IMR-90 (cell line): ENCODE results near the gene PMPCA. TPM values are rescaled to one million over a fixed set of nuclear protein-coding genes. Genes with fewer than 3 reads are reported as not detected.

ENCODE experiments used
- ATAC-seq: fragments of 200-7000 bp; cut with Tn5 transposase; 2 replicates; pipeline ENCODE4 v1.9.1; 2020; ENCODE audit warnings: low read depth, mild to moderate bottlenecking, moderate library complexity
- BruUV-seq: library from RNA; stranded (reverse); fragments of 400-500 nt; replicated peaks from 2 replicates; lab custom pipeline; 2021; lab: Mats Ljungman, UMichigan
- CTCF ChIA-PET: fragments of 300-600 bp; formaldehyde crosslinking; extraction: SDS; loops from one replicate; lab custom pipeline; 2021; ENCODE audit warnings: antibody characterized with exemption; lab: Yijun Ruan, JAX
- POLR2A ChIA-PET: fragments of 300-600 bp; sonication (Branson Sonifier 250); formaldehyde crosslinking; loops from one replicate; lab custom pipeline; 2022; ENCODE audit warnings: antibody characterized with exemption; ENCODE audit not compliant: unreplicated experiment; lab: Charles Lee
- DNase-seq: peaks from one replicate; pipeline ENCODE4 v3.0.0; 2013
- H2AFZ ChIP-seq: replicated peaks from 2 replicates; pipeline ENCODE3; 2013; ENCODE audit warnings: low read length, mild to moderate bottlenecking; ENCODE audit not compliant: poor library complexity
- H2AK5ac ChIP-seq: 2 replicates; pipeline ENCODE4 v1.6.1; 2013; ENCODE audit warnings: low read depth, low read length, inconsistent platforms
- H2AK9ac ChIP-seq: replicated peaks from 2 replicates; pipeline ENCODE3; 2013; ENCODE audit warnings: mild to moderate bottlenecking, low read depth, low read length, moderate library complexity; ENCODE audit not compliant: poor library complexity
- H2BK120ac ChIP-seq: 2 replicates; pipeline ENCODE4 v1.6.1; 2013; ENCODE audit warnings: low read depth, low read length, inconsistent platforms
- H2BK15ac ChIP-seq: 3 replicates; pipeline ENCODE4 v1.6.1; 2013; ENCODE audit warnings: low read depth, low read length, inconsistent platforms
- H2BK20ac ChIP-seq: 2 replicates; pipeline ENCODE4 v1.6.1; 2013; ENCODE audit warnings: low read depth, mild to moderate bottlenecking, inconsistent platforms, low read length, moderate library complexity
- H2BK5ac ChIP-seq: 2 replicates; pipeline ENCODE4 v1.6.1; 2013; ENCODE audit warnings: mild to moderate bottlenecking, low read depth, low read length, inconsistent platforms; ENCODE audit not compliant: poor library complexity, severe bottlenecking
- H3K14ac ChIP-seq: replicated peaks from 2 replicates; pipeline ENCODE4 v1.6.1; 2013; ENCODE audit warnings: low read depth, low read length, inconsistent platforms
- H3K18ac ChIP-seq: 2 replicates; pipeline ENCODE4 v1.6.1; 2013; ENCODE audit warnings: low read depth, low read length, control low read depth
- H3K23ac ChIP-seq: 2 replicates; pipeline ENCODE4 v1.6.1; 2013; ENCODE audit warnings: low read depth, low read length, inconsistent platforms
- H3K27ac ChIP-seq: 2 replicates; pipeline ENCODE4 v1.5.1; 2013; ENCODE audit warnings: mild to moderate bottlenecking, control low read depth, low read length; ENCODE audit not compliant: insufficient read depth
- H3K27me3 ChIP-seq: 2 replicates; pipeline ENCODE4 v1.6.1; 2013; ENCODE audit warnings: low read length; ENCODE audit not compliant: control insufficient read depth, insufficient read depth
- H3K36me3 ChIP-seq: 2 replicates; pipeline ENCODE4 v1.6.1; 2013; ENCODE audit warnings: low read length, mixed read lengths; ENCODE audit not compliant: control insufficient read depth, insufficient read depth
- H3K4ac ChIP-seq: 2 replicates; pipeline ENCODE4 v1.6.1; 2013; ENCODE audit warnings: low read depth, low read length, inconsistent platforms
- H3K4me1 ChIP-seq: 2 replicates; pipeline ENCODE4 v1.6.1; 2013; ENCODE audit warnings: low read length, mixed read lengths; ENCODE audit not compliant: control insufficient read depth, insufficient read depth
- H3K4me2 ChIP-seq: 2 replicates; pipeline ENCODE4 v1.6.1; 2013; ENCODE audit warnings: low read depth, mild to moderate bottlenecking, control low read depth, low read length, moderate library complexity
- H3K4me3 ChIP-seq: 2 replicates; pipeline ENCODE4 v1.5.1; 2013; ENCODE audit warnings: low read depth, mild to moderate bottlenecking, control low read depth, low read length, moderate library complexity; ENCODE audit not compliant: insufficient read depth
- H3K56ac ChIP-seq: 2 replicates; pipeline ENCODE4 v1.6.1; 2013; ENCODE audit warnings: low read length, inconsistent platforms; ENCODE audit not compliant: insufficient read depth; ENCODE audit errors: extremely low read depth
- H3K79me1 ChIP-seq, 2 experiments: 2 replicates each; pipeline ENCODE4 v1.6.1; 2013; ENCODE audit warnings: low read length in 2 of 2, inconsistent platforms in 1 of 2, low read depth in 1 of 2
- H3K9ac ChIP-seq: 2 replicates; pipeline ENCODE4 v1.6.1; 2013; ENCODE audit warnings: low read depth, low read length, control low read depth
- H3K9me1 ChIP-seq: 2 replicates; pipeline ENCODE4 v1.6.1; 2013; ENCODE audit warnings: low read length, inconsistent platforms; ENCODE audit not compliant: insufficient read depth
- H3K9me3 ChIP-seq: 2 replicates; pipeline ENCODE4 v1.6.1; 2013; ENCODE audit warnings: low read length; ENCODE audit not compliant: control insufficient read depth, insufficient read depth
- H4K20me1 ChIP-seq: 2 replicates; pipeline ENCODE4 v1.6.1; 2013; ENCODE audit warnings: low read length, inconsistent platforms; ENCODE audit not compliant: insufficient read depth
- H4K5ac ChIP-seq: 2 replicates; pipeline ENCODE4 v1.6.1; 2013; ENCODE audit warnings: mild to moderate bottlenecking, low read depth, low read length, control low read depth
- H4K8ac ChIP-seq, 2 experiments: 2 replicates each; pipeline ENCODE4 v1.6.1; 2013; ENCODE audit warnings: low read depth in 2 of 2, low read length in 2 of 2, control low read depth in 1 of 2, inconsistent platforms in 1 of 2
- H4K91ac ChIP-seq: 2 replicates; pipeline ENCODE4 v1.6.1; 2013; ENCODE audit warnings: low read depth, low read length, inconsistent platforms; ENCODE audit not compliant: insufficient read depth
- BHLHE40 ChIP-seq: fragments of 150-350 bp; IDR thresholded peaks from 2 replicates; pipeline ENCODE4 v1.6.1; 2016; ENCODE audit warnings: mild to moderate bottlenecking, low read depth, low read length
- CEBPB ChIP-seq: IDR thresholded peaks from 2 replicates; pipeline ENCODE4 v1.6.1; 2012; ENCODE audit warnings: low read depth, low read length, improper control_type of control experiment
- CHD1 ChIP-seq: IDR thresholded peaks from 2 replicates; pipeline ENCODE4 v1.6.1; 2012; ENCODE audit warnings: low read depth, low read length, improper control_type of control experiment
- FOS ChIP-seq: fragments of 150-350 bp; IDR thresholded peaks from 2 replicates; pipeline ENCODE4 v1.6.1; 2016; ENCODE audit warnings: low read depth, low read length
- MAFK ChIP-seq: IDR thresholded peaks from 2 replicates; pipeline ENCODE4 v1.6.1; 2012; ENCODE audit warnings: low read depth, low read length, improper control_type of control experiment
- MAZ ChIP-seq: IDR thresholded peaks from 2 replicates; pipeline ENCODE4 v1.6.1; 2012; ENCODE audit warnings: low read depth, mild to moderate bottlenecking, low read length, improper control_type of control experiment, moderate library complexity, borderline replicate concordance
- MXI1 ChIP-seq: IDR thresholded peaks from 2 replicates; pipeline ENCODE4 v1.6.1; 2012; ENCODE audit warnings: low read depth, mild to moderate bottlenecking, low read length, moderate library complexity, borderline replicate concordance
- NFE2L2 ChIP-seq: fragments of 150-350 bp; IDR thresholded peaks from 2 replicates; pipeline ENCODE4 v1.6.1; 2016; ENCODE audit warnings: low read depth, mild to moderate bottlenecking, low read length
- POLR2A ChIP-seq: IDR thresholded peaks from 2 replicates; pipeline ENCODE4 v1.6.1; 2012; ENCODE audit warnings: mild to moderate bottlenecking, low read depth, low read length
- RAD21 ChIP-seq: IDR thresholded peaks from 2 replicates; pipeline ENCODE4 v1.6.1; 2012; ENCODE audit warnings: low read length, improper control_type of control experiment
- RCOR1 ChIP-seq: IDR thresholded peaks from 2 replicates; pipeline ENCODE4 v1.6.1; 2012; ENCODE audit warnings: mild to moderate bottlenecking, low read length, improper control_type of control experiment; ENCODE audit not compliant: insufficient replicate concordance
- RFX5 ChIP-seq: IDR thresholded peaks from 2 replicates; pipeline ENCODE4 v1.8.0; 2012; ENCODE audit warnings: low read depth, mild to moderate bottlenecking, low read length, moderate library complexity
- SMC3 ChIP-seq: fragments of 150-350 bp; IDR thresholded peaks from 2 replicates; pipeline ENCODE4 v1.6.1; 2016; ENCODE audit warnings: low read depth, mild to moderate bottlenecking, antibody characterized with exemption, low read length, moderate library complexity
- WGBS, 2 experiments: methylation state at CpG; one replicate each; pipeline versions ENCODE4 v1.1.5 to v1.1.7; 2013; ENCODE audit warnings: missing lambda C conversion rate in 2 of 2; ENCODE audit not compliant: insufficient read length in 1 of 2; ENCODE audit errors: extremely low coverage in 2 of 2; 5-methylcytosine and 5-hydroxymethylcytosine counted together
- dilution Hi-C: fragments of 300-500 bp; cut with HindIII; formaldehyde crosslinking; loops from one replicate; pipeline ENCODE4 v1.14.3; 2018; ENCODE audit warnings: low sequenced_read_pairs; ENCODE audit not compliant: unreplicated experiment
- in situ Hi-C: fragments of 300-500 bp; cut with MboI; formaldehyde crosslinking; loops from 3 replicates; pipeline ENCODE4 v1.14.3; 2019; ENCODE audit warnings: low sequenced_read_pairs, inconsistent platforms, mixed read lengths
- intact Hi-C: fragments of 100-400 bp; cut with micrococcal nuclease; formaldehyde crosslinking; loops from 2 replicates; pipeline ENCODE4 v1.10.0; 2022
- polyA plus RNA-seq, 3 experiments: library from polyadenylated mRNA; depleted of rRNA; stranded (reverse); fragments of >200 nt; gene quantifications; 2 replicates each; pipeline ENCODE4 v1.2.3, GENCODE V29; 2012; ENCODE audit warnings: low replicate concordance in 1 of 3
- total RNA-seq: library from RNA; depleted of rRNA; stranded (reverse); fragments of >200 nt; gene quantifications from 2 replicates; pipeline ENCODE4 v1.2.3, GENCODE V29; 2012
- TF ChIP-seq, protein P1 (sequence below): conservative IDR thresholded peaks from 2 replicates; pipeline ENCODE4 v1.5.1; 2012; ENCODE audit warnings: mild to moderate bottlenecking, low read depth, low read length, improper control_type of control experiment
- TF ChIP-seq, protein P2 (sequence below): fragments of 150-350 bp; IDR thresholded peaks from 2 replicates; pipeline ENCODE4 v1.6.1; 2016; ENCODE audit warnings: low read depth, mild to moderate bottlenecking, low read length, moderate library complexity, borderline replicate concordance
- TF ChIP-seq, protein P3 (sequence below): fragments of 150-350 bp; IDR thresholded peaks from 2 replicates; pipeline ENCODE4 v1.6.1; 2017; ENCODE audit warnings: mild to moderate bottlenecking, antibody characterized with exemption, low read length, low read depth

PMPCA gene
- total and polyA plus RNA-seq, 2 of the 4 experiments (the other 2 are of a cell fraction): 62.6 to 95.8 TPM

DNA sequence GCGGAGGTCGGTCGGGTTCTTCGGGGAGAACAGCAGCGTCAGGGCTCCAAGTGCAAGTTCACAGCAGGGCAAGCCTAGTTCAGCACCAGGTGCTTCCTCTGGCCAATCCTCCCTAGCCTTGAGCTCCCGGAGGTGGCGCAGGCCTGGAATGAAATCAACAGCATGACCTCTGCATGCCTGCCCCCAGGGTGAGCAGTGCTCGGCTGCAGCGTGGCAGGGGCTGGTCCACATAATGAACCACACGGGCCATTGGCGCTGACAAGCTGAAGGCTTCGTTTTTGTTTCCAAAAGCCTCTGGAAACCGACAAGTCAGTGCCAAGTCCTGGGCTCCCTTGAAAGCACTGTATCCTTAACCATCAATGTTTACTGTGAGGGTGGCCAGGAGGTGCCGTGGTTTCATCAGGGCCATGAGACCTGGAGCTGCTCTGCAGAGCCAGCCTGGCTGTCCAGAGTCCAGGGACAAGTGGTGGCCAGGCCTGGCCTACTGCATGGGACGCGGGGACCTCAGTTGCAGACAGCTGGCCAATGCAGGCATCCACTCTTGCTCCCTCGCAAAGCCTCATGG lies 31.3 kb downstream of the PMPCA start:
- peaks cover 5% of the 10 kb centered on the region; the same call in 1 of the 2 replicates for H3K9me1 ChIP-seq
- H2BK5ac ChIP-seq: no peak overlapping the region
- WGBS, 2 experiments: 86% methylated on average over 10 of the region's 17 CpGs; no CpG with 5 or more reads in 1 of the 2 experiments
- H3K79me1 ChIP-seq: peaks cover 0 to 58% of the 10 kb centered on the region in 2 experiments; a peak in 3 of 4 replicates
- CTCF ChIA-PET: no interaction called here
- no peak overlapping the region for H2AK5ac ChIP-seq
- H3K4me3 ChIP-seq: no peak overlapping the region
- no peak overlapping the region for H3K14ac ChIP-seq
- peaks cover 50% of the 10 kb centered on the region for H4K20me1 ChIP-seq
- no peak overlapping the region for H3K9ac ChIP-seq
- TF ChIP-seq RCOR1: no peak
- TF ChIP-seq, protein P1, sequence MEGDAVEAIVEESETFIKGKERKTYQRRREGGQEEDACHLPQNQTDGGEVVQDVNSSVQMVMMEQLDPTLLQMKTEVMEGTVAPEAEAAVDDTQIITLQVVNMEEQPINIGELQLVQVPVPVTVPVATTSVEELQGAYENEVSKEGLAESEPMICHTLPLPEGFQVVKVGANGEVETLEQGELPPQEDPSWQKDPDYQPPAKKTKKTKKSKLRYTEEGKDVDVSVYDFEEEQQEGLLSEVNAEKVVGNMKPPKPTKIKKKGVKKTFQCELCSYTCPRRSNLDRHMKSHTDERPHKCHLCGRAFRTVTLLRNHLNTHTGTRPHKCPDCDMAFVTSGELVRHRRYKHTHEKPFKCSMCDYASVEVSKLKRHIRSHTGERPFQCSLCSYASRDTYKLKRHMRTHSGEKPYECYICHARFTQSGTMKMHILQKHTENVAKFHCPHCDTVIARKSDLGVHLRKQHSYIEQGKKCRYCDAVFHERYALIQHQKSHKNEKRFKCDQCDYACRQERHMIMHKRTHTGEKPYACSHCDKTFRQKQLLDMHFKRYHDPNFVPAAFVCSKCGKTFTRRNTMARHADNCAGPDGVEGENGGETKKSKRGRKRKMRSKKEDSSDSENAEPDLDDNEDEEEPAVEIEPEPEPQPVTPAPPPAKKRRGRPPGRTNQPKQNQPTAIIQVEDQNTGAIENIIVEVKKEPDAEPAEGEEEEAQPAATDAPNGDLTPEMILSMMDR: no peak
- TF ChIP-seq, protein P2, sequence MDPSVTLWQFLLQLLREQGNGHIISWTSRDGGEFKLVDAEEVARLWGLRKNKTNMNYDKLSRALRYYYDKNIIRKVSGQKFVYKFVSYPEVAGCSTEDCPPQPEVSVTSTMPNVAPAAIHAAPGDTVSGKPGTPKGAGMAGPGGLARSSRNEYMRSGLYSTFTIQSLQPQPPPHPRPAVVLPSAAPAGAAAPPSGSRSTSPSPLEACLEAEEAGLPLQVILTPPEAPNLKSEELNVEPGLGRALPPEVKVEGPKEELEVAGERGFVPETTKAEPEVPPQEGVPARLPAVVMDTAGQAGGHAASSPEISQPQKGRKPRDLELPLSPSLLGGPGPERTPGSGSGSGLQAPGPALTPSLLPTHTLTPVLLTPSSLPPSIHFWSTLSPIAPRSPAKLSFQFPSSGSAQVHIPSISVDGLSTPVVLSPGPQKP: no peak
- no peak for TF ChIP-seq CHD1
- no peak for TF ChIP-seq RAD21
- TF ChIP-seq RFX5: no peak
- no peak for TF ChIP-seq NFE2L2
- TF ChIP-seq MAFK: no peak
- no peak for TF ChIP-seq BHLHE40
- TF ChIP-seq MAZ: no peak
- TF ChIP-seq FOS: no peak
- TF ChIP-seq MXI1: no peak
- TF ChIP-seq POLR2A: no peak
- TF ChIP-seq, protein P3, sequence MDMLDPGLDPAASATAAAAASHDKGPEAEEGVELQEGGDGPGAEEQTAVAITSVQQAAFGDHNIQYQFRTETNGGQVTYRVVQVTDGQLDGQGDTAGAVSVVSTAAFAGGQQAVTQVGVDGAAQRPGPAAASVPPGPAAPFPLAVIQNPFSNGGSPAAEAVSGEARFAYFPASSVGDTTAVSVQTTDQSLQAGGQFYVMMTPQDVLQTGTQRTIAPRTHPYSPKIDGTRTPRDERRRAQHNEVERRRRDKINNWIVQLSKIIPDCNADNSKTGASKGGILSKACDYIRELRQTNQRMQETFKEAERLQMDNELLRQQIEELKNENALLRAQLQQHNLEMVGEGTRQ: no peak
- no peak for TF ChIP-seq CEBPB
- no peak for TF ChIP-seq SMC3
- no peak overlapping the region for H4K5ac ChIP-seq
- DNase-seq (no peak), ATAC-seq (no peak)
- no peak overlapping the region for H3K56ac ChIP-seq
- in situ Hi-C loops: no loop called here
- H3K27me3 ChIP-seq: no peaks in the 10 kb centered on the region
- BruUV-seq: no TSS peak
- no peak overlapping the region for H3K18ac ChIP-seq
- H3K4me2 ChIP-seq: no peak overlapping the region
- H2BK120ac ChIP-seq: no peak overlapping the region
- H3K4ac ChIP-seq: no peak overlapping the region
- intact Hi-C loops: no loop called here
- H3K23ac ChIP-seq: no peak overlapping the region
- POLR2A ChIA-PET: no interaction called here
- no peak overlapping the region for H2BK20ac ChIP-seq
- dilution Hi-C loops: no loop called here
- H2AFZ ChIP-seq: no peak overlapping the region
- H3K27ac ChIP-seq: no peak overlapping the region
- no peak overlapping the region for H2BK15ac ChIP-seq
- H3K9me3 ChIP-seq: no peaks in the 10 kb centered on the region
- H3K36me3 ChIP-seq: peaks cover 61% of the 10 kb centered on the region
- H4K91ac ChIP-seq: no peak overlapping the region
- H4K8ac ChIP-seq: no peak overlapping the region
- H2AK9ac ChIP-seq: no peak overlapping the region
- peaks cover 7% of the 10 kb centered on the region for H3K4me1 ChIP-seq
